Endodermal cell (in vitro differentiated cells): ENCODE measurements around the gene SSH2. TPM values are rescaled to one million over a fixed set of nuclear protein-coding genes. Genes with fewer than 3 reads are reported as not detected.

Experiments used
- DNase-seq: peaks from one replicate; pipeline ENCODE4 v3.0.0-alpha.2; 2017
- H3K27ac ChIP-seq: 2 replicates; pipeline ENCODE4 v1.5.1; 2013; ENCODE audit warnings: mild to moderate bottlenecking, low read depth, low read length, moderate library complexity
- H3K27me3 ChIP-seq: 2 replicates; pipeline ENCODE4 v1.6.1; 2013; ENCODE audit warnings: mild to moderate bottlenecking, low read length, moderate library complexity; ENCODE audit not compliant: insufficient read depth, control insufficient read depth, poor library complexity, severe bottlenecking
- H3K36me3 ChIP-seq: 2 replicates; pipeline ENCODE4 v1.7.0; 2013; ENCODE audit warnings: mild to moderate bottlenecking, low read length, moderate library complexity; ENCODE audit not compliant: control insufficient read depth, insufficient read depth
- H3K4me1 ChIP-seq: one replicate; pipeline ENCODE4 v1.7.0; 2013; ENCODE audit warnings: low read length; ENCODE audit not compliant: control insufficient read depth, insufficient read depth
- H3K4me3 ChIP-seq: 2 replicates; pipeline ENCODE4 v1.5.1; 2013; ENCODE audit warnings: mild to moderate bottlenecking, low read length, moderate library complexity
- H3K9ac ChIP-seq: 2 replicates; pipeline ENCODE4 v1.6.1; 2013; ENCODE audit warnings: mild to moderate bottlenecking, low read length, moderate library complexity; ENCODE audit not compliant: poor library complexity, severe bottlenecking; ENCODE audit errors: extremely low read depth
- H3K9me3 ChIP-seq: 2 replicates; pipeline ENCODE4 v1.6.1; 2013; ENCODE audit warnings: mild to moderate bottlenecking, low read length, moderate library complexity; ENCODE audit not compliant: control insufficient read depth
- H3K27ac Mint-ChIP-seq: 2 replicates; pipeline ENCODE4 v1.8.0; 2020; ENCODE audit warnings: mixed read lengths
- H3K27me3 Mint-ChIP-seq: 2 replicates; pipeline ENCODE4 v1.8.0; 2021; ENCODE audit warnings: mild to moderate bottlenecking, mixed read lengths; ENCODE audit not compliant: insufficient read depth
- H3K36me3 Mint-ChIP-seq: 2 replicates; pipeline ENCODE4 v1.8.0; 2020; ENCODE audit warnings: low read depth, mixed read lengths
- H3K4me1 Mint-ChIP-seq: 2 replicates; pipeline ENCODE4 v1.8.0; 2020; ENCODE audit warnings: mixed read lengths
- H3K4me3 Mint-ChIP-seq: 2 replicates; pipeline ENCODE4 v1.8.0; 2020; ENCODE audit warnings: mild to moderate bottlenecking, moderate library complexity, mixed read lengths
- H3K9me3 Mint-ChIP-seq: 2 replicates; pipeline ENCODE4 v1.8.0; 2020; ENCODE audit warnings: mild to moderate bottlenecking, mixed read lengths
- WGBS, 2 experiments: methylation state at CpG; one replicate each; pipeline versions ENCODE4 v1.1.5 to v1.1.7; 2013; ENCODE audit warnings: missing lambda C conversion rate in 2 of 2, mixed read lengths in 1 of 2; ENCODE audit not compliant: insufficient coverage in 1 of 2, insufficient read length in 1 of 2; 5-methylcytosine and 5-hydroxymethylcytosine counted together
- total RNA-seq, 2 donors: library from RNA; stranded (reverse); fragmentation: NEBNext Ultra II Directional in 1 of 2; extraction: Animal tissue kit (Norgen Biotek cat#: 25700) in 1 of 2; gene quantifications; 2 replicates in 1 of 2; 3 replicates in 1 of 2; pipeline ENCODE4 v1.2.1, GENCODE V29; 2021
- TF ChIP-seq, protein P1 (sequence below): fragments of 200-600 bp; sonication (generic); conservative IDR thresholded peaks from 2 replicates; pipeline ENCODE4 v1.5.0; 2021; ENCODE audit warnings: antibody characterized with exemption, mild to moderate bottlenecking

Gene SSH2
- total RNA-seq, 2 donors from 2014 or later = 11.3 to 13.5 TPM

GRCh38 chr17:29592850-29593551 is 337.0 kb downstream of the SSH2 start, which contains the start of gene ANKRD13B:
Gene ANKRD13B, plus strand, starts transcription at chr17:29593132. Its CDS starts 490 bp downstream, at chr17:29593622.
- H3K9me3 Mint-ChIP-seq = no peaks in the 10 kb centered on the region
- H3K9ac ChIP-seq = no peak within 1 kb of the TSS
- H3K36me3 Mint-ChIP-seq = no peaks in the 10 kb centered on the region
- peak; percentile 85 for DNase-seq
- peak within 1 kb of the TSS; percentile 74 for H3K4me3 Mint-ChIP-seq
- no peaks in the 10 kb centered on the region for H3K9me3 ChIP-seq
- peak within 1 kb of the TSS; percentile 59 for H3K27ac ChIP-seq
- 1% methylated on average over 95 of the region's 96 CpGs; no CpG with 5 or more reads in 1 of the 2 experiments for WGBS, 2 experiments
- peaks cover 21% of the 10 kb centered on the region for H3K4me1 Mint-ChIP-seq
- TF ChIP-seq, protein P1, sequence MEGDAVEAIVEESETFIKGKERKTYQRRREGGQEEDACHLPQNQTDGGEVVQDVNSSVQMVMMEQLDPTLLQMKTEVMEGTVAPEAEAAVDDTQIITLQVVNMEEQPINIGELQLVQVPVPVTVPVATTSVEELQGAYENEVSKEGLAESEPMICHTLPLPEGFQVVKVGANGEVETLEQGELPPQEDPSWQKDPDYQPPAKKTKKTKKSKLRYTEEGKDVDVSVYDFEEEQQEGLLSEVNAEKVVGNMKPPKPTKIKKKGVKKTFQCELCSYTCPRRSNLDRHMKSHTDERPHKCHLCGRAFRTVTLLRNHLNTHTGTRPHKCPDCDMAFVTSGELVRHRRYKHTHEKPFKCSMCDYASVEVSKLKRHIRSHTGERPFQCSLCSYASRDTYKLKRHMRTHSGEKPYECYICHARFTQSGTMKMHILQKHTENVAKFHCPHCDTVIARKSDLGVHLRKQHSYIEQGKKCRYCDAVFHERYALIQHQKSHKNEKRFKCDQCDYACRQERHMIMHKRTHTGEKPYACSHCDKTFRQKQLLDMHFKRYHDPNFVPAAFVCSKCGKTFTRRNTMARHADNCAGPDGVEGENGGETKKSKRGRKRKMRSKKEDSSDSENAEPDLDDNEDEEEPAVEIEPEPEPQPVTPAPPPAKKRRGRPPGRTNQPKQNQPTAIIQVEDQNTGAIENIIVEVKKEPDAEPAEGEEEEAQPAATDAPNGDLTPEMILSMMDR = no peak
- H3K36me3 ChIP-seq = no peaks in the 10 kb centered on the region
- H3K27me3 ChIP-seq = peaks cover 29% of the 10 kb centered on the region
- H3K4me1 ChIP-seq = peaks cover 6% of the 10 kb centered on the region
- H3K27ac Mint-ChIP-seq = peak within 1 kb of the TSS; percentile 41
- H3K4me3 ChIP-seq = peak within 1 kb of the TSS; percentile 69
- peaks cover 46% of the 10 kb centered on the region for H3K27me3 Mint-ChIP-seq

DNA sequence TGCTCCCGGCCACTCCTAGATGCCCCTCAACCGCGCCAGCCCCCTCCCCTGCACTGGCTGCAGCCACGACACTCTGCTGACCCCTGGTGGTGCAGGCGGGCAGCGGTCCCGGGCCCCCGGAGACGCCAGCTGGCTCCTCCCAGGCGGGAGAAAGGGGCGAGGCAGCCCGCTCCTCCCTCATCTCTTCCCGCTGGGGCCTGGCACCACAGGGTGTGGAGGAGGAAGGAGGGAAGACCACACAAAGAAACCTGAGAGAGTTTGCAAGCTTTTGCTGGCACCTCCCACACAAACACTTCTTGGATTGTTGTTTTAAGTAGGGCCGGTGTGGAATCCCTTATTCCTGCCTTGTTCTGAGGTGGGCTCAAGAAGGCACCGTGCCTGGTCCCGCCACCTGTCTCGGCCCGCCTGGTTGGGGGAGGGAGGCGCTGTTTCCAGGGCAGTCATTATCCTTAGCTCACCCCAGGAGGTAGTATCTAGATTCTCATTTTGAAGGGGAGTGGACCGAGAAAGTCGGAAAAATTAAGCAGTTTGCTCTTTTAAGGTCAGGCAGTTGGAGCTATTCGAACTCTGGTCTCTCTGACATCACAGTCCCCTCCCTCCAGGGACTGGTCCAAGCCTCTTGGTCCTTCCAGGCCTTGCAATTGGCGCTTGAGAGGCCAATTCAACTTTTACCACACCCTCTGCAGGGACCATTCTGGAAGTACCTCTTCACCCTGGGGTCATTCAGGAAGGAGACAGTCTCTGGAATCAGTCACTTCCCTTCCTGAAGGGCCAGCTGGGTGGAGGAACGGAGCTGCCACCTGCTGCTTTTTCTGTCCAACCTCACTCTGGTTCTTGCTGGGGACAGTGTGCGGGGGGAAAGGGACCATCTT is 338.1 kb downstream of the SSH2 start:
- peak overlapping the region; percentile 74 for H3K27ac Mint-ChIP-seq
- H3K27ac ChIP-seq = peak overlapping the region; percentile 59
- no peak overlapping the region for H3K9ac ChIP-seq
- H3K4me1 Mint-ChIP-seq = peaks cover 19% of the 10 kb centered on the region
- H3K4me3 Mint-ChIP-seq = peak overlapping the region; percentile 74
- H3K4me1 ChIP-seq = peaks cover 6% of the 10 kb centered on the region
- H3K4me3 ChIP-seq = peak overlapping the region; percentile 84
- peaks cover 29% of the 10 kb centered on the region for H3K27me3 ChIP-seq
- peaks cover 50% of the 10 kb centered on the region for H3K27me3 Mint-ChIP-seq
- H3K36me3 ChIP-seq = no peaks in the 10 kb centered on the region
- DNase-seq = peak; percentile 100
- TF ChIP-seq, protein P1 = peak; percentile 99
- no peaks in the 10 kb centered on the region for H3K9me3 Mint-ChIP-seq
- WGBS, 2 experiments = 9 to 10% methylated on average over 5 to 23 of the region's 25 CpGs
- no peaks in the 10 kb centered on the region for H3K36me3 Mint-ChIP-seq
- H3K9me3 ChIP-seq = no peaks in the 10 kb centered on the region

- Mint-ChIP-seq H3K27me3 (peaks cover 49% of the 10 kb centered on the region), H3K4me1 (peaks cover 19% of the 10 kb centered on the region)
- peaks cover 4% of the 10 kb centered on the region for H3K4me1 ChIP-seq
These were observed 338.8 kb downstream of the SSH2 start for GRCh38 chr17:29591146-29591736.

More at GRCh38 chr17:29591146-29591736, 338.8 kb downstream of the SSH2 start:
- peak overlapping the region; percentile 51 for H3K27ac ChIP-seq
- H3K9ac ChIP-seq = no peak overlapping the region
- H3K9me3 ChIP-seq = no peaks in the 10 kb centered on the region
- H3K9me3 Mint-ChIP-seq = no peaks in the 10 kb centered on the region
- TF ChIP-seq, protein P1 = no peak
- 3 to 4% methylated on average over 17 to 31 of the region's 31 CpGs for WGBS, 2 experiments
- H3K4me3 Mint-ChIP-seq = peak overlapping the region; percentile 74
- DNase-seq = no peak
- no peaks in the 10 kb centered on the region for H3K36me3 Mint-ChIP-seq
- no peaks in the 10 kb centered on the region for H3K36me3 ChIP-seq
- peaks cover 29% of the 10 kb centered on the region for H3K27me3 ChIP-seq
- H3K27ac Mint-ChIP-seq = peak overlapping the region; percentile 74
- H3K4me3 ChIP-seq = peak overlapping the region; percentile 84
